NAMALWA (cell line): ENCODE data around the gene GLOD4.

ENCODE experiments used
- DNase-seq: peaks from one replicate; pipeline ENCODE4 v3.0.0-alpha.2; 2015; ENCODE audit warnings: low spot score

The GLOD4 gene

GRCh38 chr17:742147-742793 is 39.8 kb downstream of the GLOD4 start:
- no peak for DNase-seq

GRCh38 chr17:740240-741017 is 41.7 kb downstream of the GLOD4 start:
- DNase-seq, result peak; percentile 80

GRCh38 chr17:737561-738113 is 44.4 kb downstream of the GLOD4 start:
- no peak for DNase-seq

GRCh38 chr17:733743-734142 is 48.3 kb downstream of the GLOD4 start:
- no peak for DNase-seq

- no peak for DNase-seq
Measured at GRCh38 chr17:732902-733720, 49.0 kb downstream of the GLOD4 start.

- no peak for DNase-seq
Measured at GRCh38 chr17:732067-732901, 49.8 kb downstream of the GLOD4 start, which contains the start of gene TLCD3A. TLCD3A (plus strand) TSS chr17:732596; CDS start chr17:732648, 52 bp downstream.

- no peak for DNase-seq
Measured at GRCh38 chr17:731644-732066, 50.4 kb downstream of the GLOD4 start.

- DNase-seq, result no peak
Measured at GRCh38 chr17:728911-729310, 53.2 kb downstream of the GLOD4 start.

- DNase-seq, result no peak
Measured at GRCh38 chr17:726271-726919, 55.7 kb downstream of the GLOD4 start.

- DNase-seq, result no peak
Measured at GRCh38 chr17:725746-726145, 56.3 kb downstream of the GLOD4 start.

GRCh38 chr17:725084-725483 is 57.0 kb downstream of the GLOD4 start:
- no peak for DNase-seq

- no peak for DNase-seq
Measured at GRCh38 chr17:721540-721937, 60.5 kb downstream of the GLOD4 start.

GRCh38 chr17:720706-721539 is 61.2 kb downstream of the GLOD4 start:
- DNase-seq, result no peak

- no peak for DNase-seq
Measured at GRCh38 chr17:718075-718474, 64.0 kb downstream of the GLOD4 start.
